Stimulated activated CD4-positive, alpha-beta T cell treated with anti-CD3 and anti-CD28 coated beads, Interleukin-1b, Interleukin-23, amount 100 ng/mL, for 48 hours (primary cell): ENCODE data around the gene BCL6.

Experiments
- DNase-seq: peaks from one replicate; pipeline ENCODE4 v3.0.0-alpha.2; 2020

BCL6 gene

DNA sequence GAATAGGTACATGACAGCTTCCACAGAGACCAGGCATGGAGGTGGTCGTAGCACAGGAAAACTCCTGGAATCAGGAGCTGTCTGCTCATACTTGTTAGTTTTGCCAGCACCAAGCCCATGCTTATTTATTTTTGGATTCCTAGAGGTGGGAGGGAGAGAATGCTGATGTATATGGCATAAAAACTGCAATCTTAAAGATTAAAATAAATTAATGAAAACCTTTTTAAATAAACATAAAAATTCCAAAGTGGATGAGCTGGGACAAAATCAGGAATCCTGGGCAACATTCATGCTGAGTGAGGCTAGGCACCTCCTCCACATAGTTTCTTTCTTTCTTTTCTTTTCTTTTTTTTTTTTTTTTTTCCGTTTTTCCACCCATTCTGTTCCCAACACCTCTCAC lies 14.3 kb upstream of the BCL6 start:
- DNase-seq, result no peak

DNA sequence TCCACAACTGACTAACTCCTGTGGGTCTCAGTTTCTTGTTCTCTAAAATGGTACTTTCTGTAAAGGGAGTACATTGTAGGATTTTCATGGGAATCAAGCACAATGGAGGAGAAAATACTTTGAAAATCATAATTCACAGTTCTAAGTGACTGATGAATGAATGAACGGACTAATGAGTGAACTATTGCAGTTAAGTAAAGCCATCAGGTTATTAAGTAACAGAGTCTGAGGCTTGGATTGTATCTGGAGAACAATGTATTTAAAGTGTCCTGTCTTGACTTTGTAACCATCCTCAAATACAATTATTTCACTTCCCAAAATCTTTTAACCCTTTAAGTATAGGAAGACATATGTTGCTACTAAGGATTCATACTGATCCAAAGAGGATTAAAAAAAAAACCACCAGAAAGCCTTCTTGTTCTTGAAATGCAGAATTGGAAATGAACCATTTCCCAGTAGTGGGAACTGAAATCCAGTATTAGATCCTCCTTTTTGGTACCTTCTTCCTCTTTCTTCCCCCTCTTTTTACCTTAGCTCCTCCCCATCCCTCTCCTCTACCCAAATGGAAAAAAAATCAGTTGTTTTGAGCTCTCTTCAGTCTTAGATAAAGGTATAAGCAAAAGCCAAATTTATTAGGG lies 13.2 kb upstream of the BCL6 start:
- DNase-seq, result no peak

DNA sequence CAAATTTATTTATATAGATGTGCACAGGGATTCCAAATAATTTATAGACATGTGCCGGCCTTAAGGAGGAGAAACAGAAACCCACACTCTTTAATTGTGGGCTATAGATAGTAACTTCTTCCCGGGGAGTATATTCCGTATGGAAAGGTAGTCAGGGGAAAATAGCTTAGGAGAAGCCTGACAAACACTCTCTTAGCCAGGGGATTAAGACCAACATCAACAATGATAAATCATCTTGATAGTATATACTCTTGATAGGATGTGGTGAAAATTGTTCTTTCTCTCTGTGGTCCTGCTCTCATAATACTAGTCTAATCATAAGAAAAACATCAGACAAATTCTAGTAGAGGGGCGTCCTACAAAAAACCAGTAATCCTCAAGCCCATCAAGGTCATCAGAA lies 8.2 kb upstream of the BCL6 start:
- DNase-seq, result no peak

DNA sequence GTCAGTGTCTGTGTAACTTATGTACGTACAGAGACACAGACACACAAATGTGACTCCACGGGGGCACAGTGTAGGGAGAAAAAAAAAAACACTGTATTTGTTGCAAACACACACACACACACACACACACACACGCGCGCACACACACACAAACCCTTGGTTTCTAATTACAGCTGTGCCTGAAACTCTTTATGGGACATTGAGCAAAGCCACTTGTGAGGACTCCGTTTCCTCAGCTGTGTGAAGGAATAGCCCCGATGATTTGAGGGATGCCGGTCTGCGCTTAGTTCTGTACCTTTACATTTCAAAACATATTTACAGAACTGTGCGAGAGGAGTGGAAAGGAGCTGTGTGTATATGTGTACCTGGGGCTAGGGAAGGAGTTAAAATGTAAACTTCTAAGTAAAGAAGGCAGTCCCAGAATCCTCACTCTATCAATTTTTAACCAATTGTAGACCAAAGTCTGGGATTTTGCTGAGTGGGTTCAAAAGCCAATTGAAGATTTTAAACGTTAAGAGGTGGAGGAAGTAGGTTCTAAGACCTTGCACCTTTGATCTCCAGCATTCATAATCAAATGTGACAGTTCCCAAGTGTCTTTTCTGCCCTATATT lies 5.3 kb upstream of the BCL6 start:
- DNase-seq, result no peak

DNA sequence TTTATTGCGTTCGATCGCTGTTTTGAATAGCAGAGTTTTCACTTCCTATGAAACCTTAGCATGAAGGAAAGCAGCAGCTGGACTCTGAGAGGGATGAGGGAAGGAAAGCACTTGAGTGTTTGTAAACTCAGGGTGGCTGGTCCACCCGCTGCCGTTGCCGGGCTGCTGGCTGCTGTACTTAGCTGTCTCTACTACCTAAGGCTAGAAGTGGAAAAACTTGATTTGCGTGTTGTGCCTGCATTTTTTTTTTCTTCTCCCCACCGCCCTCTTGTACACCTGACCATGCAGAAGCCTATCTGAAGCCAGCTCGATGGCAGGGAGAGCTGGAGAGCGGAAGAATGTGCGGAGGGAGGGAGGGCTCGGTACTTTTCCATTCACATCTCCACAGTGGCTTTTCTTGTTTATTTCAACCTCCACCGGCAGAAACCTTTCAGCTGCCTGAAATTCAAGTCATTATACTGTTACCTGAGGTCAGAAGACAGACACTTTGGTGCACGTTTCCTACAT lies 4.8 kb upstream of the BCL6 start:
- DNase-seq, result no peak

DNA sequence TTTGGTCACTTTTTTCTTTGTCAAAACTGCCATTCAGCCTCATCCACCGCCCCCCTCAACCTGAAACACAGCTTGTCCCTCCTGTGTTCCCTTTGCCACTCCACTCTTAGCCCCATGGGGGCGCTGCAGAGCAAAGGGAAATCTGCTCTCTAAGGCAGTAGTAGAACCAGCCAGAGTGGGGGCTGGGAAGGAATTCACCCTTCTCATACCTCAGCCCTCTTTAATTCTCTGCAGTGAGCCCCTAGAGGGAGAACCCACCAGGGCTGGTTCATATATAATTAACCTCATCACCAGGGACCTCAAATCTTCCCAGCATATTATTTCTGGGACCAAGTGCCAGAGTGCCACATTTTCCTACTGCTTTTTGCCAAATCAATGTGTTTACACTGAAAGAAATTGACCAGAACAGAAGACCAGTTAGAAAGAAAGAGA lies 2.8 kb upstream of the BCL6 start:
- peak; percentile 91 for DNase-seq

DNA sequence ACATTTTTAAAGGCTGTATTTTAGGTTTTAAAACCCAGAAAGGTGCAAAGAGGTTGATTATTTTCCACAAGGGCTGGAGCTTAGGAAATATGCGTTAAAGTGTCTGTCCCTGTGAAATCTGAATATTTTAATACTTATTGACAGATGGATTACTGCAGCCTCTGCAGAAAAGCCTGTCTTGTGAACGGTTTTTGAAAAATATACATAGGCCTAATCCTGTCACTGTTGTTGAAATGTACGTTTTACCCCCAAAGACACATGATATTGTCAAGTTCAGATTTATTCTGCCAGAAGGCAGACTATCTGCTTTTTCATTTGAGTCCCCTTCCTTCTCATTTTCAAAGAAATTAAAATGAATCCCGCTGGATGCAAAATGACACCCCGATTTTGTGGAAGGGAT lies 2.2 kb upstream of the BCL6 start:
- no peak for DNase-seq

DNA sequence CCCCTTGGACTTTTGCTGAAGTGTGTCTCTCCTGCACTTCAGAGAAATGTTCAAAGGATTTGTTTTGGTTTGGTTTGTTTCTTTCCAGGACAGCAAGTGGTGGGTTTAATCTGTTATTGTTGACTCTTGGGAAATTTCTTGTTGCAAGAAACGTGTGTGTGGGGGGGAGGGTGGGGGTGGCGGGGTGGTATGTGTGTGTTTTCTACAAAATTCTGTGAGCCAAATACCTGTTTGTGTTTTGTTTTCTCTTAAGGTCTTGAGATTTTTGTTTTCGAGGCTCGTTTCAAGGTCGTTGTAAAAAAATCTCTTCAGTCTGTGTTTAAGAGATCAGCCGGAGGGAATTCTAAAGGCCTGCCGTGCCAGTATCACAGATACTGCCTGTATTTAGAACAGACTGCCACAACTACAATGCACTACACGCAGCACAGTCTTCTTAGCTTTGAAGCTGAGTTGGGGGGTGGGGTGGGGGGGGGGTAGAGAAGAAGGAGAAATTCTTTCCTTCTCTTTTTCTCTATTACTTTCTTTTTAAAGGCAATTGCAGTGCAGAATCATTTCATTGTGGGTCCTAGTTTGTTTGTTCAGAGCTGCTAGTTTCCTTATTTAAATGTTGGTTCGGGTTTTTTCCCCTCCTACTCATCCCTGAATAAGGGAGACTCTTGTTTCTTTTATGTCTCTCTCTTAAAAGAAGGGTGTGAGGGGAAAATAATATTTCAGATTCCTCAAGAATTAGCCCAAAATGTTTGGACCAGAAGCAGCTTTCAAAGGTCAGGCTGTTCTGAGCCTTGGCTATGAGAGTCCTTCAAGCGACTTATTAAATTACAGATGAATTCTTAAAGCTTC lies 1.4 kb upstream of the BCL6 start:
- DNase-seq, result no peak

DNA sequence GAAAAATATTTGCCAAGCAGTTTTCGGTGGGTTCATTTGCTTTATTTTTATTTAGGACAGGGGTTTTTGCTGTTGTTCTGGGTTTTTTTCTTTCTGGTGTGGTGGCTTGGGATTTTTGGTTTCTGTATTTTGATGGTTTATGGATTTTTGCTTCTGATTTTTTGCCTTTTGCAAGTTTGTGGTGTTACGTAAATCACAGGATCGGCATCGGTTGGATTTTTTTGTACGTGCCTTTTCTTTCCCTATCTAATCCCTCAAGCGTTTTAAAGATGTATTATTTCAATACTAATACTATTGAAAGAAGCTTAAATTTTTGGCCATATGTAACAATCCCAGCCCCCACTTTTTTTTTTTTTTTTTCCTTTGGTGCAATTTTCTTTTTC lies 782 bp upstream of the BCL6 start:
- DNase-seq, result no peak

DNA sequence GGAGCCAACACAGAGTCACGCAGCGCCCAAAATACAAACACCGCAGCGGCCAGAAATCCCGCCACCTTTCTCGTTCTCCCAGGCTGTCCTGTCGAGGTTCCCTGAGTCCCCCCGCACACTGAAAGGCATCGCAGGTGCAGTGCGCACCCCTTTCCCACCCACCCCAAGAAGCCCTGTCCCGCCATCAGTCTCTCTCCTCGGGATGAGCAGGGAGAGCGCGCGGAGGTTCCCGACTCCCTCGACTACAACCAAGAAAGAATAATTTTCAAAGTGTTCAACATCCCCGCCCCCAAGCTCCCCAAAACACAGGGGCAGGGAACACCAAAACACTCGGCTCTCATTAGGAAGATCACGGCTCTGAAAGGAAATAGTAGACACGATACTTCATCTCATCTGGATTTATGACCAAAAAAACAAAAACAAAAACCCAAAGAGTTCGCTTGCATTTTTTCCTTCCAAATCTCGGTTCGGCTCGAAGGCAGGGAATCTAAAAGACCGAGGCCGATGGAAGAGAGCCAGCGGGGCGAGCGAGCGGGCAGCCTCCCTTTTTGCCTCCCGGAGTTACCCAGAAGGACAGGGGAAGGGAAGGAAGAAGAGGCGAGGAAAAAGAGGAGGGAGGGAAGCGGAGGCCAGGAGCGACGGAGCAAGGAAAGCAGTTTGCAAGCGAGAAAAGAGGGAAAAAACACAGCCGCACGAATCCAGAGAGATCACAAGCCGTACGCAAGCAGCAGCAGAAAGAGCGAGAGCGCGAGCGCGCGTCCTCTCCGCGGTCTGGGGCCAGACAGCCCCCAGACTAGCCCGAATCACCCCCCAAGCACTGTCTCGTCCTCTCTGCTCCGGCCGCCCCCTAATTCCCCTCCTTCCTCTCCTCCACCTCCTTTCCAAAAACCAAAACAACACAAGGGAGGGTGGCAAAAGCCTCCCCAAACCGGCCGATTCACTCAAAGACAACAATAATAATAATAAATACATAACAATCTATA lies 808 bp downstream of the BCL6 start:
- DNase-seq, result peak; percentile 35

DNA sequence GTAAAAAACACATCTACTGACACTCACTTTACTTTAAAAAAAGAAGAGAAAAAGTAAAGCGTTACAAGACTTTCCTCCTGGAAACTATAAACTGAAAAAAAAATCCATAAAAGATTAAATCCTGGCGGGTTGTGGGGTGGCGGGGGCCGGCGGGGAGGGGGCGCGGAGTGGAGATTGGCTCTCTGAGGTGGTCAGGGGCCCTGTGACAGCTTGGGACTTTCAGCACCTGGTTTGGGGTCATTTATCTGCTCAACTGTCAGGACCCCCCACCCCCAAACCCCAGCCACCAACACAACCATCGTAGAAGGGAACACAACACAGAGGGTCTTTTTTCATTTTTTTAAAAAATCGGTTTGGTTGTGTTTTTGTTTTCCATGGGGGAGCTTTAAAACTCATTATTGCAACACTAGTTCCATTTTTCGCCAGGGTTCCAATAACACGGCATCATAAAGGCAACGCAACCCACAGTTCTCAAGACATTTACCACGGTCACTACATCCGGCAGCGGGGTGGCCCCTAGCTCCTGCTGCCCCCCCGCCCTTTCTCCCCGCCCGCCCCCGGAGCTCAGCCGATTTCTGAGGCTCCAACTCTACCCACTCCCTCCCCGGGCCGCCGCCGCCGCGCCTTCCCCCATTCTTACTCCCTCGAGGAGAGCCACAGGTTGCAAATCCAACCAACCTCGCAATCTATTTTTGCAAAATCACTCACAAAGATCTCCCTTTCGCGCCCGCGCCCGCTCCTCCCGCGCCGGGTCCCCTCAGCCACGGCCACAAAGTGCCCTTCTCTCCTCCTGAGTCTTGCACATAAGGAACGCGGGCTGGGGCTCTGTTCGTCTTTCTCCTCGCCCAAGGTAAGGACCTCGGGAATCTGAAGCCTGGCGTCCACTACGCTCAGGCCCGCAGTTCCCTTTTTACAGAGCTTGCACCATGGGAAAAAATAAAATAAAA lies 1.8 kb downstream of the BCL6 start:
- DNase-seq, result peak; percentile 73

DNA sequence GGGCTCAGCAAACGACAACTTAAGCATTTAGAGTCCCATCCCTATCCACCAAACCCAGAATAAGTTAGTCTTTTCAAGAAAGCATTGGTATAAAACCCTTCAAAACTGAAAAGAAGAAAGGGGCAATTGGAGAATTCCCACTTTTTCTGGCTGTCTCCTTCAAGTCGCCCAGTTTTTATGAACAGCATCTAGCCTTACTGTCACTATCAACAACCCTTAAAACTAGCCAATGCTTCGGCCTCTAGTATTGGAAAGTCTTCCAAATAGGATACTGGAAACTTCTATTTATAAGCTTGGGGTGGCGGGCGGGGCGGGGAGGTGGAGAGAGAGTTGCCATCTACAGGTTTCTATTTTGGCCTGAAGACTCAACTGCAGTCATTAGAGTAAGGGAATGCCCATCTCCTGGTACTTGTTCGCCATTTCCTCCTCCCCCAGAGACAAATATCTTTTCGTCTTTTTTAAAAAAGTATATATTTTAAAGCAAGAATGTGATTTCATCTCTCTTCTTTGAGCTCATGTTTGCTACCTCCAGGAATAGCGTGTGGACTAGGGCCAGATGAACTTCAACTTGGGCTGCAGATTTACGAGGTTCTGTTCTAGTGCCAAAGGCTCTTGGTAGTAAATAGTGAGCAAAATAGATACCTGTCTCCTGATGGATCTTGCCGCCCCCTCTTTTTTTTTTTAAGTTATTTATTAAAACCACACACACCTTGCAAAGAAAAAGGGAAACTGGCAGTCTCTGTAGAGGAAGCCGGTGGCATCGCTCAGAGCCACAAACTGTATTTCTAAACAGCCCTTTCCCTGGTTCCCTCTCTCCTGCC lies 2.7 kb downstream of the BCL6 start:
- DNase-seq, result no peak

DNA sequence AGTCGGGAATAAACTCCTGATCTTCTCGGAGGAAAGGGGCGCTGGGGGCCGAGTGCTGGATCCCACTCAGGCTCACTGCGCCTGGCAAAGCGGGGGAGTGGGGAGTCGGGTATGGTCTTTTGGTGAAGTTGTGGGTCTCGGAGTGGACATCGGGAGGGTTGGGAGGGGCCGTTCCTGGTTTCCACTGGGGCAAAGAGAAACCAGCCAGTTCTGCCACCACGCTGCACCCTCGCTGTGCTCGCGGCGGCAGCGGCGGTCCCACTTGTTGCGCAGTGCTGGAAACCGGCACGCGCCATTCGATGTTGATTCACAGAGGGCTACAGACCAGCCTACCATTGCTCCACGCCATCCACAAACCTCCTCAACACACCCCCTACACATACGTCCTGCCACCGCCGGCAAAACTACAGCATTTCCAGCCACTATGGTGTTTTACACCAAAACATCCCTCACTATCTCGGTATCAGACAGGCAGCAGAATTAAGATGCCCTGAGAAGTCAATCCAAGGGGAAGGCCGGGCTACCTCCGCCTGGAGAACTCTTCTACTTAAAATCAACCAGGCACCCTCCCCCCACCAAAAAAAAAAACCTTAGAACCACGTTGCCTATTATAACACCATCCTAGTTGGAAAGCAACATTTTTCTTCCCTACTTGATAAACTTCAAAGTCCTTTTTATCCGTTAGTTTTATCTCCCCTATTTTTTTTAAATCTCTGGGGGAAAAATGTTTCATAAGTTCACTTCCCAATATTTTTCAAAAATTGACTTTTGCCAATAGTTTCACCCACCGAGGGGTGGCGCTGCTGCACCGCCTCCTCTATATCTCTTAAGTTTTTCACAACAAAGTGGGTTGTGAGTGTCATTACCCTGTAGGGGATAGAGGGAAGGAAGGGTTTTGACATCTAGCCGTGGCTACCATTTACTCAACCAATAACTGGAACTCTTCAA lies 3.6 kb downstream of the BCL6 start:
- peak; percentile 80 for DNase-seq

DNA sequence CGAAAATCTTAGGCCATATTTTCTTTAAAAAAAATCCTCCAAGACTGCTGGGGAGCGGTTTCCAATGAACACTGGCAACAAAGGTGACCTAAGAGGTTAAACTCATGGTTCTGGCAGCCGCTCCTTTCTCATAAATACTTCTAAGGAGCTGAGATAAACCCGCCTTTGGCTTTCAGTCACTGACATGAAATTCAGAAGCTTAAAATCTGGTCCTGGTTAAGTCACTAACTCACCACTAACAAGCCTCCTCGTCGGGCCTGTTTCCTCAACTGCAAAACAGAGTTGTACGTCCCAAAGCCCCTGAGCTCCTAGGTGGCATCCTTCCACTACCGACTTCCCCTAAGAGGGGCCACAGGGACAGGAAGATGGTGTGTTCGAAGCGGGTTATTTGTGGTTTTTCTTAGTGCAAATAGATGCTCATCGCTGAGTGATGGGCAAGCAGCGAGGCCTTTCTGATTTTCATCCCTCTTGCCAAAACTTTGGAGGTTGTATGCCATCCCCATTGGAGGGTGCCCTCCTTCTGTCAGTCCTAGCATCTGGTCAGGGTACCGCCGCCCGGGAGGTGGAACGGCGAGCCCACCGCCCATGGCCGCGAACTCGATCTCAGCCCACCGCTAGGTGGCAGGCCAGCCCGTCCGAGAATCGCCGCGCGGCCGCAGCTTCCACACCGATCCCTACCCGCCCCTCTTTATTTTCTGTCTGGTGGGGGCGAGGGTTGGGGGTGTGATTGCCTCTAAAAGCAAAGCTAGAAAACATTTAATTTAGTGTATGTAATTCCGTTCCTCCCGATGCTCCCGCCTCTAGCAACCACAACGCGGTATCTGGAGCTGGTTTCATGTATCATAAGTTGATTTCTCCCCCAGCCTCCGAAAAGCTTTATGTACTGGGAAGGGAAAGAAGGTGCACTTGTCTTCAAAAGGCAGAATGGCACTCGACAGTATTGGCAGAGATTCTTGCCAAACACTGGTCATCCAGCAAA lies 4.6 kb downstream of the BCL6 start:
- DNase-seq, result peak; percentile 71

DNA sequence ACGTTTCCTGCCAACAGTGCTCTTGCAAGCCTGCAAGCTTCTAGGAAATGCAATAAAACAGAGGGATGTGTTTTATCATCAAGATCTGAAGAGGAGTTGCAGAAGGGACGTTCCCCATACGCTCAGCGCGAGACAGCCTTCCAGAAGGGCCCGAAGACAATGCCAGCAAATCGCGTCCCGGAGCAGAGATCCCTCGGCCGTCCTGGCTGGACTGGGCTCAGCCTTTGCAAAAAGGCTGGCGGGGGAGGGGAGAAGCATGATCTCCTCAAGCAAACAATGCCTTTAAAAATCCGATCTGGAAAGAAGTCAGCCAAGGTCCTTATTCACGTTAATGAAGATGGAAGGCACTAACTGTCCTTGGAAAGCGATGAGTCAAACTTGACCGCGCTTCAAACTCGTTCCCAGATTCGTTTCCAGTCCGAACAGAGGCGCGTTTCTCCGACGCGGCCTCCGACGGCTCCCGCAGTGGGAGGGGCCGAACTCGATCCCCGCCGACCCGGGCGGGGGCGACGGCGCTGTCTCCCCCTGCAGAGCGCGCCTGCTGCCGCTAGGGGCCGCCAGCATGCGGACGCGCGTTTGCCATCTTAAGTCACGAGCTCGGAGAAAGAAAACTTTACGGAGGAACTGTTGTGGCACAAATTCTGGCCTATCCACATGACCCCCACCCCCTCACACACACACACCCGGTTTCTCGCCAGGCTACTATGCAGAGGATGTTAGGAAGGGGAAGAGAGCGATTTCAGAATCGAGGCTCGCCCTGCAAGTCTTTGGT lies 5.5 kb downstream of the BCL6 start:
- DNase-seq, result peak; percentile 82

DNA sequence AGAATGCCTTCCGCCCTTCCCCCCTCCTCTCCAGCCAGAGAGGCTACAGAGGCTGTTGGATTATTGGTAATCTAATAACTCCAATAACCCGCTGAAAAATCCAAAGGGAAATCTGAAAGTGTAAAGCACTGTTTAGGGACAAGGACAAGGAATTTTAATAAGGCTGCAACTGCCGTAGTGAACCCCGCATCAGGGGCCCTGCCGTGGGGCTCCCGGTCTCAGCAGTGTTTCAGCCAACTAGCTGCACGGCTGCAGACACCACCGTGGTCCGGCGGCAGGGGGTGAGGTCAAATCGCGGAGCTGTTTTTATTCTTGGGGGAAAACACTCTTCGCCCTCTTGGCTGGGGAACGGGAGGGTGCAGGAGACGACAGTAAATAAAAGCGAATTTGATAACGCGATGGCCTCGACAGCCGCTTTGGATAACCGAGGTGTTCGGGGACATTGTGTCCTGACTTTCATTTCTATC lies 6.1 kb downstream of the BCL6 start:
- DNase-seq, result peak; percentile 36
